SH-SY5Y (cell line): ENCODE data around the gene CDK4.

Experiments
- GATA2 ChIP-seq: IDR thresholded peaks from 2 replicates; pipeline ENCODE4 v1.6.1; 2011; ENCODE audit warnings: mild to moderate bottlenecking, low read depth, low read length
- GATA3 ChIP-seq: IDR thresholded peaks from 2 replicates; pipeline ENCODE4 v1.6.1; 2011; ENCODE audit warnings: low read depth, mild to moderate bottlenecking, low read length, moderate library complexity

- no peak for TF ChIP-seq GATA3
- no peak for TF ChIP-seq GATA2
Observed at GRCh38 chr12:57752668-57753000, 524 bp upstream of the CDK4 start.
